H1 (cell line): ENCODE results near the gene SLC24A5. TPM values are rescaled to one million over a fixed set of nuclear protein-coding genes. Genes with fewer than 3 reads are reported as not detected.

Source experiments
- CTCF ChIA-PET: fragments of 300-600 bp; sonication (Branson Sonifier 250); formaldehyde crosslinking; loops from one replicate; lab custom pipeline; 2021; ENCODE audit not compliant: partially characterized antibody; lab: Charles Lee
- POLR2A ChIA-PET: fragments of 300-600 bp; sonication (Branson Sonifier 250); formaldehyde crosslinking; loops from one replicate; lab custom pipeline; 2021; ENCODE audit warnings: inconsistent platforms; ENCODE audit not compliant: partially characterized antibody; lab: Charles Lee
- DNase-seq, 2 experiments: peaks; one replicate each; pipeline versions ENCODE4 v3.0.0 to v3.0.0-alpha.2; 2010 to 2022; ENCODE audit warnings: low spot score in 2 of 2, low read depth in 1 of 2, mixed read lengths in 1 of 2
- FAIRE-seq: peaks from 2 replicates; lab custom pipeline; 2011; peaks lifted over from hg19 to GRCh38; lab: Jason Lieb, UNC
- H2AFZ ChIP-seq: 2 replicates; pipeline ENCODE4 v1.8.1; 2012; ENCODE audit warnings: low read length, inconsistent platforms
- H2AK5ac ChIP-seq: 2 replicates; pipeline ENCODE4 v1.6.1; 2013; ENCODE audit warnings: low read depth, low read length
- H2BK120ac ChIP-seq: replicated peaks from 2 replicates; pipeline ENCODE3; 2013; ENCODE audit warnings: low read depth, low read length, inconsistent platforms
- H2BK12ac ChIP-seq: 2 replicates; pipeline ENCODE4 v1.6.1; 2013; ENCODE audit warnings: low read depth, low read length
- H2BK15ac ChIP-seq: 2 replicates; pipeline ENCODE4 v1.6.1; 2013; ENCODE audit warnings: low read length
- H2BK20ac ChIP-seq: 2 replicates; pipeline ENCODE4 v1.6.1; 2013; ENCODE audit warnings: low read length
- H2BK5ac ChIP-seq: 2 replicates; pipeline ENCODE4 v1.6.1; 2013; ENCODE audit warnings: low read depth, low read length
- H3K14ac ChIP-seq: 2 replicates; pipeline ENCODE4 v1.6.1; 2013; ENCODE audit warnings: inconsistent platforms; ENCODE audit not compliant: insufficient read length
- H3K18ac ChIP-seq: 2 replicates; pipeline ENCODE4 v1.6.1; 2013; ENCODE audit warnings: low read length; ENCODE audit errors: extremely low read depth
- H3K23ac ChIP-seq: 2 replicates; pipeline ENCODE4 v1.6.1; 2013; ENCODE audit warnings: inconsistent platforms; ENCODE audit not compliant: insufficient read length
- H3K23me2 ChIP-seq: 2 replicates; pipeline ENCODE4 v1.6.1; 2013; ENCODE audit warnings: low read depth, low read length
- H3K27ac ChIP-seq: 2 replicates; pipeline ENCODE4 v1.6.1; 2011; ENCODE audit warnings: low read depth, low read length, inconsistent platforms
- H3K27me3 ChIP-seq, 4 experiments: replicated peaks in 1 of 4; 1 replicate in 1 of 4; 2 replicates in 3 of 4; pipeline versions ENCODE4 v1.6.1 to v1.8.1; 2011 to 2013; ENCODE audit warnings: low read length in 3 of 4, mild to moderate bottlenecking in 3 of 4, inconsistent platforms in 2 of 4, mixed read lengths in 2 of 4, moderate library complexity in 1 of 4; ENCODE audit not compliant: control insufficient read depth in 3 of 4, insufficient read depth in 3 of 4; ENCODE audit errors: extremely low read depth in 1 of 4
- H3K36me3 ChIP-seq, 4 experiments: 2 replicates each; pipeline versions ENCODE4 v1.6.1 to v1.8.1; 2011 to 2013; ENCODE audit warnings: mild to moderate bottlenecking in 4 of 4, low read length in 3 of 4, moderate library complexity in 2 of 4, control low read depth in 1 of 4, inconsistent platforms in 1 of 4; ENCODE audit not compliant: insufficient read depth in 4 of 4, control insufficient read depth in 2 of 4
- H3K4ac ChIP-seq: replicated peaks from 2 replicates; pipeline ENCODE3; 2013; ENCODE audit warnings: low read length, low read depth, mixed read lengths, inconsistent platforms; ENCODE audit not compliant: insufficient read length
- H3K4me1 ChIP-seq, 4 experiments: replicated peaks in 1 of 4; 1 replicate in 1 of 4; 2 replicates in 3 of 4; pipeline versions ENCODE4 v1.6.1 to v1.8.1; 2011 to 2013; ENCODE audit warnings: low read length in 3 of 4, inconsistent platforms in 2 of 4, mixed read lengths in 1 of 4; ENCODE audit not compliant: insufficient read depth in 4 of 4, control insufficient read depth in 3 of 4
- H3K4me2 ChIP-seq, 2 experiments: 2 replicates each; pipeline versions ENCODE4 v1.6.1 to v1.8.1; 2011 to 2013; ENCODE audit warnings: low read depth in 2 of 2, low read length in 2 of 2, control low read depth in 1 of 2, inconsistent platforms in 1 of 2, mild to moderate bottlenecking in 1 of 2; ENCODE audit not compliant: insufficient read depth in 1 of 2
- H3K4me3 ChIP-seq, 4 experiments: fragments of 200-600, 300-600 bp in 1 of 4; sonication (generic), shearing (Covaris generic), sonication (Bioruptor Twin) in 1 of 4; 2 replicates each; pipeline versions ENCODE4 v1.5.1 to v1.8.1; 2011 to 2016; ENCODE audit warnings: low read length in 4 of 4, low read depth in 3 of 4, control low read depth in 2 of 4, inconsistent platforms in 2 of 4, mild to moderate bottlenecking in 2 of 4, mixed read lengths in 1 of 4, moderate library complexity in 1 of 4; ENCODE audit not compliant: insufficient read depth in 2 of 4; ENCODE audit errors: extremely low read depth in 1 of 4
- H3K56ac ChIP-seq: replicated peaks from 2 replicates; pipeline ENCODE3; 2013; ENCODE audit warnings: low read depth, mild to moderate bottlenecking, mixed read lengths, low read length, inconsistent platforms; ENCODE audit not compliant: insufficient read length
- H3K79me1 ChIP-seq: 2 replicates; pipeline ENCODE4 v1.6.1; 2013; ENCODE audit warnings: low read depth, low read length, control low read depth
- H3K79me2 ChIP-seq, 2 experiments: 2 replicates each; pipeline versions ENCODE4 v1.6.1 to v1.8.1; 2012 to 2013; ENCODE audit warnings: low read length in 2 of 2, mild to moderate bottlenecking in 2 of 2, inconsistent platforms in 1 of 2; ENCODE audit not compliant: insufficient read depth in 2 of 2, control insufficient read depth in 1 of 2
- H3K9ac ChIP-seq, 4 experiments: replicated peaks in 1 of 4; 1 replicate in 1 of 4; 2 replicates in 3 of 4; pipeline versions ENCODE4 v1.6.1 to v1.8.1; 2011 to 2013; ENCODE audit warnings: low read depth in 3 of 4, low read length in 3 of 4, control low read depth in 2 of 4, mild to moderate bottlenecking in 2 of 4, moderate library complexity in 2 of 4, inconsistent platforms in 1 of 4; ENCODE audit errors: extremely low read depth in 1 of 4
- H3K9me3 ChIP-seq, 2 experiments: 2 replicates each; pipeline versions ENCODE4 v1.6.1 to v1.8.1; 2012 to 2013; ENCODE audit warnings: mild to moderate bottlenecking in 2 of 2, moderate library complexity in 2 of 2, control low read depth in 1 of 2, inconsistent platforms in 1 of 2, low read depth in 1 of 2, low read length in 1 of 2, mixed read lengths in 1 of 2; ENCODE audit not compliant: insufficient read depth in 2 of 2
- H4K20me1 ChIP-seq, 2 experiments: replicated peaks in 1 of 2; 2 replicates each; pipeline versions ENCODE3 to v1.8.1; 2011 to 2013; ENCODE audit warnings: inconsistent platforms in 2 of 2, low read length in 2 of 2, mild to moderate bottlenecking in 1 of 2; ENCODE audit not compliant: insufficient read depth in 2 of 2, control insufficient read depth in 1 of 2
- H4K5ac ChIP-seq: 2 replicates; pipeline ENCODE4 v1.6.1; 2013; ENCODE audit warnings: low read length, low read depth, mixed read lengths, inconsistent platforms; ENCODE audit not compliant: insufficient read length
- H4K8ac ChIP-seq: 2 replicates; pipeline ENCODE4 v1.8.0; 2013; ENCODE audit warnings: mild to moderate bottlenecking, moderate library complexity, low read length, inconsistent platforms; ENCODE audit not compliant: insufficient read depth; ENCODE audit errors: extremely low read depth
- H4K91ac ChIP-seq: replicated peaks from 2 replicates; pipeline ENCODE3; 2013; ENCODE audit warnings: low read length, mixed read lengths, inconsistent platforms; ENCODE audit not compliant: insufficient read length
- ASH2L ChIP-seq: fragments of 200-600, 300-600 bp; sonication (generic); IDR thresholded peaks from one replicate; pipeline ENCODE4 v1.7.1; 2017; ENCODE audit warnings: low read length
- ATF2 ChIP-seq: IDR thresholded peaks from 2 replicates; pipeline ENCODE4 v1.6.1; 2012; ENCODE audit warnings: low read length, inconsistent platforms
- BACH1 ChIP-seq: IDR thresholded peaks from 2 replicates; pipeline ENCODE4 v1.6.1; 2012; ENCODE audit warnings: low read length, improper control_type of control experiment
- CEBPB ChIP-seq: IDR thresholded peaks from 2 replicates; pipeline ENCODE4 v1.6.1; 2012; ENCODE audit warnings: low read depth, low read length
- CHD1 ChIP-seq: IDR thresholded peaks from 2 replicates; pipeline ENCODE4 v1.6.1; 2012; ENCODE audit warnings: low read depth, low read length, improper control_type of control experiment
- CTBP2 ChIP-seq: IDR thresholded peaks from 2 replicates; pipeline ENCODE4 v1.7.0; 2011; ENCODE audit warnings: borderline replicate concordance, mild to moderate bottlenecking, moderate library complexity, mixed read lengths, low read length; ENCODE audit not compliant: insufficient read depth, insufficient read length
- HDAC2 ChIP-seq, 2 experiments: fragments of 300-600 bp in 1 of 2; sonication (generic) in 1 of 2; IDR thresholded peaks; 2 replicates each; pipeline ENCODE4 v1.6.1; 2011 to 2012; ENCODE audit warnings: low read depth in 2 of 2, low read length in 2 of 2, mild to moderate bottlenecking in 2 of 2, moderate library complexity in 2 of 2, borderline replicate concordance in 1 of 2, inconsistent platforms in 1 of 2
- KDM1A ChIP-seq: fragments of 200-600, 300-600 bp; sonication (generic); IDR thresholded peaks from 2 replicates; pipeline ENCODE4 v1.7.1; 2016; ENCODE audit warnings: mild to moderate bottlenecking, low read length, borderline replicate concordance
- KDM5A ChIP-seq: fragments of 200-600 bp; IDR thresholded peaks from 2 replicates; pipeline ENCODE4 v1.7.1; 2012; ENCODE audit warnings: mild to moderate bottlenecking, low read length, inconsistent platforms, mixed read lengths
- POU5F1 ChIP-seq: IDR thresholded peaks from 2 replicates; pipeline ENCODE4 v1.6.1; 2011; ENCODE audit warnings: low read depth, mild to moderate bottlenecking, low read length, moderate library complexity
- RXRA ChIP-seq: IDR thresholded peaks from 2 replicates; pipeline ENCODE4 v1.6.1; 2011; ENCODE audit warnings: low read depth, mild to moderate bottlenecking, low read length, moderate library complexity; ENCODE audit not compliant: insufficient read depth
- SIRT6 ChIP-seq: IDR thresholded peaks from one replicate; pipeline ENCODE4 v1.7.1; 2012; ENCODE audit warnings: low read length, inconsistent platforms
- SIX5 ChIP-seq: IDR thresholded peaks from 2 replicates; pipeline ENCODE4 v1.6.1; 2011; ENCODE audit warnings: mild to moderate bottlenecking, low read depth, low read length
- SP1 ChIP-seq: IDR thresholded peaks from 2 replicates; pipeline ENCODE4 v1.6.1; 2011; ENCODE audit warnings: low read depth, low read length
- WGBS, 2 experiments: shearing (Covaris generic) in 1 of 2; methylation state at CpG; one replicate each; pipeline versions ENCODE4 v1.1.6 to v1.1.7; 2013 to 2015; ENCODE audit warnings: low lambda C conversion rate in 2 of 2, mixed read lengths in 2 of 2, inconsistent platforms in 1 of 2, low coverage in 1 of 2, missing lambda C conversion rate in 1 of 2; ENCODE audit not compliant: insufficient replicate concordance in 2 of 2, insufficient coverage in 1 of 2, insufficient read length in 1 of 2; ENCODE audit errors: extremely low coverage in 1 of 2, missing lambda C conversion rate in 1 of 2; 5-methylcytosine and 5-hydroxymethylcytosine counted together
- polyA plus RNA-seq, 7 experiments: library from polyadenylated mRNA; depleted of rRNA in 3 of 7; stranded (reverse) in 5 of 7; unstranded in 2 of 7; fragments of >200 nt in 5 of 7; fragments of 200-250 nt in 2 of 7; gene quantifications; 1 replicate in 5 of 7; 2 replicates in 1 of 7; 4 replicates in 1 of 7; pipeline versions ENCODE4 v1.2.1 to v1.2.3, GENCODE V29; 2011 to 2013; ENCODE audit warnings: missing spikeins in 2 of 7, mixed read lengths in 2 of 7
- total RNA-seq: library from RNA; stranded (reverse); fragmentation: NEBNext Ultra II Directional; extraction: Animal tissue kit (Norgen Biotek cat#: 25700); gene quantifications from 2 replicates; pipeline ENCODE4 v1.2.1, GENCODE V29; 2021

The SLC24A5 gene
- total and polyA plus RNA-seq, 2 of the 8 experiments (the other 6 are each of a cell fraction or from before 2014, with no cell fraction given): not detected

DNA sequence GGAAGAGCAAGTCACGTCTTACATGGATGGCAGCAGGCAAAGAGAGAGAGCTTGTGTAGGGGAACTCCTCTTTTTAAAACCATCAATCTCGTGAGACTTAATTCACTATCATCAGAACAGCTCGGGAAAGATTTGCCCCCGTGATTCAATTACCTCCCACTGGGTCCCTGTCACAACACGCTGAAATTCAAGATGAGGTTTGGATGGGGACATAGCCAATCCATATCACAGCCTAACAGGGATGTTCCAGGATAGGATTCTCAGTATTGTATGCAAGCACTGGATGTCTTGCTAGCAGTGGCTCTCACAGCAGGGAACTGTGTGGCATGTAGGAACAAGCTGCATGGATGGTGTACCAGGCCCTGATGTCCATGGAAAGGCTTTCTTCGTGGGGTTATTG is 47.8 kb upstream of the SLC24A5 start:
- H3K27me3 ChIP-seq: no peaks in the 10 kb centered on the region
- no peak overlapping the region for H3K23ac ChIP-seq
- CTCF ChIA-PET: interaction anchor here (3.8 kb wide), 1 partner anchor 11 kb away, joined by 13 read pairs; no protein-coding TSS in a partner anchor
- no peaks in the 10 kb centered on the region for H3K9me3 ChIP-seq
- no peak overlapping the region for H4K91ac ChIP-seq
- no peak overlapping the region for H3K9ac ChIP-seq
- no peaks in the 10 kb centered on the region for H3K79me2 ChIP-seq
- no peak overlapping the region for H3K56ac ChIP-seq
- no peak overlapping the region for H4K5ac ChIP-seq
- no peaks in the 10 kb centered on the region for H3K4me1 ChIP-seq
- 89% methylated on average over 6 of the region's 6 CpGs; no CpG with 5 or more reads in 1 of the 2 experiments for WGBS, 2 experiments
- no peak overlapping the region for H4K8ac ChIP-seq
- no peaks in the 10 kb centered on the region for H3K79me1 ChIP-seq
- no peak overlapping the region for H2AFZ ChIP-seq
- no peak for DNase-seq
- no peak overlapping the region for H2AK5ac ChIP-seq
- H3K18ac ChIP-seq: no peak overlapping the region
- no peak overlapping the region for H3K4me2 ChIP-seq
- no peak overlapping the region for H2BK120ac ChIP-seq
- no peaks in the 10 kb centered on the region for H4K20me1 ChIP-seq
- H2BK20ac ChIP-seq: no peak overlapping the region
- H3K36me3 ChIP-seq: no peaks in the 10 kb centered on the region
- POLR2A ChIA-PET: interaction anchor here (1.6 kb wide), 1 partner anchor 12 kb away, joined by 4 read pairs; no protein-coding TSS in a partner anchor
- no peak overlapping the region for H3K4ac ChIP-seq
- no peak overlapping the region for H3K4me3 ChIP-seq
- no peak overlapping the region for H2BK15ac ChIP-seq
- H2BK12ac ChIP-seq: no peak overlapping the region
- no peak overlapping the region for H2BK5ac ChIP-seq
- H3K14ac ChIP-seq: no peak overlapping the region
- H3K27ac ChIP-seq: no peak overlapping the region
- no peak for FAIRE-seq
- H3K23me2 ChIP-seq: no peaks in the 10 kb centered on the region
- TF ChIP-seq SIX5 (no peak), ATF2 (no peak), BACH1 (no peak), CTBP2 (no peak), RXRA (no peak), CHD1 (no peak), KDM5A (no peak), ASH2L (no peak), SIRT6 (no peak), SP1 (no peak), CEBPB (no peak), KDM1A (no peak), POU5F1 (no peak), HDAC2 (IDR thresholded peaks at IDR 0.05; ENCODE audit: borderline replicate concordance in 1 of 2, low read depth in 2 of 2, low read length in 2 of 2) (no peak)
